GM23338 (cell line): ENCODE results near the gene TJP1. TPM values are rescaled to one million over a fixed set of nuclear protein-coding genes. Genes with fewer than 3 reads are reported as not detected.

Experiments used
- ATAC-seq: fragments of 200-7000 bp; cut with Tn5 transposase; 3 replicates; pipeline ENCODE4 v1.9.1; 2020
- DNase-seq: peaks from one replicate; pipeline ENCODE4 v3.0.0-alpha.2; 2015; ENCODE audit warnings: low spot score
- H2AFZ ChIP-seq: fragments of 200-600 bp; sonication (generic); 2 replicates; pipeline ENCODE4 v1.8.0; 2016; ENCODE audit warnings: antibody characterized with exemption, mild to moderate bottlenecking, moderate library complexity
- H3F3A ChIP-seq: fragments of 200-600 bp; sonication (generic); replicated peaks from 2 replicates; pipeline ENCODE4 v1.8.0; 2017; ENCODE audit warnings: antibody characterized with exemption, mixed run types, low read depth
- H3K27ac ChIP-seq: fragments of 200-600 bp; sonication (generic); 2 replicates; pipeline ENCODE4 v1.6.1; 2016; ENCODE audit warnings: low read depth
- H3K27me3 ChIP-seq: fragments of 200-600 bp; sonication (generic); 2 replicates; pipeline ENCODE4 v1.8.0; 2016; ENCODE audit warnings: mild to moderate bottlenecking, mixed run types, moderate library complexity; ENCODE audit not compliant: insufficient read depth
- H3K36me3 ChIP-seq: fragments of 200-600 bp; sonication (generic); 2 replicates; pipeline ENCODE4 v1.8.0; 2016; ENCODE audit warnings: mild to moderate bottlenecking; ENCODE audit not compliant: insufficient read depth
- H3K4me1 ChIP-seq: fragments of 200-600 bp; sonication (generic); 2 replicates; pipeline ENCODE4 v1.8.0; 2016; ENCODE audit warnings: mild to moderate bottlenecking, moderate library complexity; ENCODE audit not compliant: insufficient read depth
- H3K4me2 ChIP-seq: fragments of 200-600 bp; sonication (generic); 2 replicates; pipeline ENCODE4 v1.7.1; 2017; ENCODE audit warnings: mixed run types
- H3K4me3 ChIP-seq: fragments of 200-600 bp; sonication (generic); 2 replicates; pipeline ENCODE4 v1.6.1; 2016; ENCODE audit warnings: mixed run types
- H3K79me2 ChIP-seq: fragments of 200-600 bp; sonication (generic); replicated peaks from 2 replicates; pipeline ENCODE4 v1.8.0; 2017; ENCODE audit warnings: mild to moderate bottlenecking; ENCODE audit not compliant: insufficient read depth
- H3K9me2 ChIP-seq: fragments of 200-600 bp; sonication (generic); 2 replicates; pipeline ENCODE4 v1.8.0; 2017; ENCODE audit not compliant: insufficient read depth
- H4K20me1 ChIP-seq: fragments of 200-600 bp; sonication (generic); replicated peaks from 2 replicates; pipeline ENCODE4 v1.8.0; 2017; ENCODE audit warnings: mild to moderate bottlenecking; ENCODE audit not compliant: insufficient read depth
- H3K27ac Mint-ChIP-seq: 2 replicates; pipeline ENCODE4 v1.8.0; 2020; ENCODE audit warnings: inconsistent platforms, mild to moderate bottlenecking, moderate library complexity, mixed read lengths
- H3K27me3 Mint-ChIP-seq: 3 replicates; pipeline ENCODE4 v1.8.0; 2022; ENCODE audit warnings: low read depth, mild to moderate bottlenecking, moderate library complexity, mixed read lengths, inconsistent platforms; ENCODE audit not compliant: insufficient read depth, poor library complexity
- H3K36me3 Mint-ChIP-seq: 3 replicates; pipeline ENCODE4 v1.8.0; 2021; ENCODE audit warnings: low read depth, mild to moderate bottlenecking, inconsistent platforms, moderate library complexity, mixed read lengths
- H3K4me1 Mint-ChIP-seq: 3 replicates; pipeline ENCODE4 v1.8.0; 2020; ENCODE audit warnings: mild to moderate bottlenecking, inconsistent platforms, mixed read lengths
- H3K4me3 Mint-ChIP-seq: 3 replicates; pipeline ENCODE4 v1.8.0; 2021; ENCODE audit warnings: moderate library complexity, mild to moderate bottlenecking, inconsistent platforms, mixed read lengths
- H3K9me3 Mint-ChIP-seq: 3 replicates; pipeline ENCODE4 v1.8.0; 2020; ENCODE audit warnings: moderate library complexity, mild to moderate bottlenecking, inconsistent platforms, mixed read lengths
- CREB1 ChIP-seq: fragments of 250-450 bp; sonication (Bioruptor Pico); IDR thresholded peaks from 2 replicates; pipeline ENCODE4 v1.5.0; 2020; ENCODE audit warnings: low read depth, mild to moderate bottlenecking, moderate library complexity
- ETS1 ChIP-seq: IDR thresholded peaks from 2 replicates; pipeline ENCODE4 v1.6.1; 2016; ENCODE audit warnings: antibody characterized with exemption
- EZH2phosphoT487 ChIP-seq: fragments of 200-600 bp; sonication (generic); IDR thresholded peaks from one replicate; pipeline ENCODE4 v1.8.1; 2018; ENCODE audit warnings: antibody characterized with exemption; ENCODE audit not compliant: unreplicated experiment
- JUNB ChIP-seq: IDR thresholded peaks from one replicate; pipeline ENCODE4 v1.6.1; 2016; ENCODE audit warnings: antibody characterized with exemption; ENCODE audit not compliant: unreplicated experiment
- NANOG ChIP-seq: IDR thresholded peaks from 2 replicates; pipeline ENCODE4 v1.6.1; 2016; ENCODE audit warnings: antibody characterized with exemption, borderline replicate concordance
- REST ChIP-seq: IDR thresholded peaks from one replicate; pipeline ENCODE4 v1.6.1; 2018; ENCODE audit warnings: antibody characterized with exemption; ENCODE audit not compliant: unreplicated experiment
- STAT1 ChIP-seq: IDR thresholded peaks from one replicate; pipeline ENCODE4 v1.6.1; 2016; ENCODE audit warnings: antibody characterized with exemption; ENCODE audit not compliant: unreplicated experiment
- ZNF114 ChIP-seq: fragments of 250-450 bp; sonication (Bioruptor Pico); IDR thresholded peaks from 2 replicates; pipeline ENCODE4 v1.5.0; 2020; ENCODE audit warnings: mild to moderate bottlenecking, moderate library complexity
- polyA plus RNA-seq: library from polyadenylated mRNA; unstranded; fragments of >200 nt; fragmentation: Nextera tagmentation; extraction: Ambion mirVana; gene quantifications from 2 replicates; pipeline ENCODE4 v1.2.1, GENCODE V29; 2016
- total RNA-seq: library from RNA; depleted of rRNA; stranded (reverse); fragments of >200 nt; shearing (Covaris generic); gene quantifications from 2 replicates; pipeline ENCODE4 v1.2.3, GENCODE V29; 2014
- TF ChIP-seq, protein P1 (sequence below), 2 experiments: fragments of 200-600 bp in 1 of 2; sonication (generic) in 1 of 2; conservative IDR thresholded peaks; 2 replicates each; pipeline versions ENCODE4 v1.5.1 to v1.6.1; 2016 to 2017; ENCODE audit warnings: antibody characterized with exemption in 2 of 2, low read depth in 2 of 2, mild to moderate bottlenecking in 2 of 2, moderate library complexity in 1 of 2

TJP1 gene
- total and polyA plus RNA-seq, 2 experiments from 2014 or later = 76.2 to 116 TPM

DNA sequence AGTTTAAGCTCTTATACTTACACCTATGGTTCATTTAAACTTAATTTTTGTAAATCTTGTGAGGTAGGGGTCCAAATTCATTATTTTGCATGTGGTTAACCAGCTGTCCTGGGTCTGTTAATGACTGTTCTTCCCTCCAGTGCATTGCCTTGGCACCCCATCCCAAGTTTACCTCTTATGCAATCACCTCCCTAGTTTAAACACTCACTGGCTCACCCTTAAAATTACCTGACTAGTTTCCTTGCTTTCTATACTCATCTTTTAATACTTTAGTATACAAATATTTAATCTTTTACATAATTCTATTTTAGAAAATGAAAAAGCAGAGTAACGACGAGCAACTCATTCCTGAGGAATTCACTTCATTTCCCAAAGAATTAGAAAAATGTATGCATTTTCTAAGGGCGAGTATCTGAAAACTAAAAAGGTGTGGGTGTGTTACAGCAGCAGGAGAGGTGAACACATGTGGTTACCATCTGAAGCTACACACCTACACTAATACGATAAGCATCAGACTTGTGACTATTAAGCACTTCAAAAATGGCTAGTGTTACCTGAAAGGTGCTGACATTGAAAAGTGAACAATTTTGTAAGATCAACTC is 33.7 kb downstream of the TJP1 start:
- H3K4me3 ChIP-seq = no peak overlapping the region
- no peak overlapping the region for H3K4me2 ChIP-seq
- ATAC-seq (no peak), DNase-seq (no peak)
- no peaks in the 10 kb centered on the region for H3F3A ChIP-seq
- peaks cover 4% of the 10 kb centered on the region; the same call in 1 of the 2 replicates for H4K20me1 ChIP-seq
- no peak overlapping the region for H2AFZ ChIP-seq
- Mint-ChIP-seq H3K27me3 (peaks cover 2% of the 10 kb centered on the region), H3K4me1 (peaks cover 16% of the 10 kb centered on the region), H3K36me3 (peaks cover 13% of the 10 kb centered on the region; the same call in 2 of the 3 replicates), H3K9me3 (no peaks in the 10 kb centered on the region), H3K27ac (no peak overlapping the region), H3K4me3 (no peak overlapping the region)
- no peak for TF ChIP-seq REST
- H3K9me2 ChIP-seq = no peaks in the 10 kb centered on the region
- H3K4me1 ChIP-seq = peaks cover 5% of the 10 kb centered on the region
- no peaks in the 10 kb centered on the region for H3K27me3 ChIP-seq
- peaks cover 77% of the 10 kb centered on the region for H3K79me2 ChIP-seq
- no peak overlapping the region for H3K27ac ChIP-seq
- no peaks in the 10 kb centered on the region for H3K36me3 ChIP-seq

DNA sequence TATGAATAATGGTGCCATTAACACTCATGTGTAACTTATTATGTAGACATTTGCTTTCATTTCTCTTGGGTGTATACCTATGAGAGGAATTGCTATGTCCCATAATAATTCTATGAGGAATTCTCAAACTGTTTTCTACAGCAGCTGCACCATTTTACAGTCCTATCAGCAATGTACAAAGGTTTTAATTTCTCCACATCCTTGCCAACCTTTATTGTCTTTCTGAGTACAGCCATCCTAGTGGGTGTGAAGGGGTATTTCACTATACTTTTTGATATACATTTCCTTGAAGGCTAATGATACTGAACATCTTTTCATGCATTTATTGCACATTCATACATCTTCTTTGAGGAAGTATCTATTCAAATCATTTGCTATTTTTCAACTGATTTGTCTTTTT is 34.5 kb downstream of the TJP1 start:
- ATAC-seq = no peak
- no peaks in the 10 kb centered on the region for H3F3A ChIP-seq
- Mint-ChIP-seq H3K27ac (no peak overlapping the region), H3K27me3 (peaks cover 4% of the 10 kb centered on the region), H3K4me1 (peaks cover 16% of the 10 kb centered on the region), H3K36me3 (peaks cover 12% of the 10 kb centered on the region; the same call in 2 of the 3 replicates), H3K9me3 (no peaks in the 10 kb centered on the region), H3K4me3 (no peak overlapping the region)
- H2AFZ ChIP-seq = no peak overlapping the region
- peaks cover 5% of the 10 kb centered on the region for H3K4me1 ChIP-seq
- no peak overlapping the region for H3K27ac ChIP-seq
- no peaks in the 10 kb centered on the region for H3K9me2 ChIP-seq
- H4K20me1 ChIP-seq = 0 out of 2 replicates have a peak, but pooled peaks cover 4% of the 10 kb centered on the region
- DNase-seq = no peak
- no peaks in the 10 kb centered on the region for H3K36me3 ChIP-seq
- no peak overlapping the region for H3K4me3 ChIP-seq
- H3K4me2 ChIP-seq = no peak overlapping the region
- H3K27me3 ChIP-seq = no peaks in the 10 kb centered on the region
- H3K79me2 ChIP-seq = peaks cover 84% of the 10 kb centered on the region
- TF ChIP-seq ZNF114 (no peak), STAT1 (no peak), NANOG (no peak), ETS1 (no peak), JUNB (no peak), EZH2phosphoT487 (no peak), CREB1 (CRISPR knock-in tag) (no peak)
- TF ChIP-seq, protein P1, sequence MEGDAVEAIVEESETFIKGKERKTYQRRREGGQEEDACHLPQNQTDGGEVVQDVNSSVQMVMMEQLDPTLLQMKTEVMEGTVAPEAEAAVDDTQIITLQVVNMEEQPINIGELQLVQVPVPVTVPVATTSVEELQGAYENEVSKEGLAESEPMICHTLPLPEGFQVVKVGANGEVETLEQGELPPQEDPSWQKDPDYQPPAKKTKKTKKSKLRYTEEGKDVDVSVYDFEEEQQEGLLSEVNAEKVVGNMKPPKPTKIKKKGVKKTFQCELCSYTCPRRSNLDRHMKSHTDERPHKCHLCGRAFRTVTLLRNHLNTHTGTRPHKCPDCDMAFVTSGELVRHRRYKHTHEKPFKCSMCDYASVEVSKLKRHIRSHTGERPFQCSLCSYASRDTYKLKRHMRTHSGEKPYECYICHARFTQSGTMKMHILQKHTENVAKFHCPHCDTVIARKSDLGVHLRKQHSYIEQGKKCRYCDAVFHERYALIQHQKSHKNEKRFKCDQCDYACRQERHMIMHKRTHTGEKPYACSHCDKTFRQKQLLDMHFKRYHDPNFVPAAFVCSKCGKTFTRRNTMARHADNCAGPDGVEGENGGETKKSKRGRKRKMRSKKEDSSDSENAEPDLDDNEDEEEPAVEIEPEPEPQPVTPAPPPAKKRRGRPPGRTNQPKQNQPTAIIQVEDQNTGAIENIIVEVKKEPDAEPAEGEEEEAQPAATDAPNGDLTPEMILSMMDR (conservative IDR thresholded peaks at IDR 0.05; ENCODE audit: low read depth in 2 of 2) = no peak
